ENCODE measurements around the gene SPATA6L. TPM values are rescaled to one million over a fixed set of nuclear protein-coding genes. Genes with fewer than 3 reads are reported as not detected.
"Not testable (repeated sequence)": the region's sequence is repeated elsewhere in the genome, so short reads cannot be mapped to it uniquely, and the experiment has no call there.

Gene SPATA6L
- total RNA-seq, 1 donor from 2014 or later, result 4.2 TPM

DNA sequence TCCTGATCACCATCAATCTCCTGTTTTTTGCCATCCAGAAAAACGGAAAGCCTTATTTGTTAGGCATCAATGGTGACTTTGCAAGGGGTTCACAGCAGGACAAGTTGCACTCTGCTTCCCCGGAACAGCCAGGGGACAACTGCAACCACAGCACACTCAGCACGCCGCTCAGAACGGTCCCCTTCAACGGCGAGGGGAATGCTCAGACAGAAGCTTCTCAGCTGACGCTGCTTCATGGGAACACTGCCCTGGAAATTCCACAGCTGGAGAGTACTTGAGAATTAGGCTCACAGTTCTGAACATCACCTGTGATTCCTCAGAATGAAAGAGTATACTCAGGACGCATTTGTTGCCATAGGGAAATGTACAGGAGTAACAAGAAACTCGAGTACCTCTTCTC lies 44.3 kb downstream of the SPATA6L start:
- peak; percentile 8 for DNase-seq

- DNase-seq, result no peak
Measured at GRCh38 chr9:4620881-4621555, 45.3 kb downstream of the SPATA6L start.

GRCh38 chr9:4620057-4620765 lies 46.1 kb downstream of the SPATA6L start:
- no peak for DNase-seq

DNA sequence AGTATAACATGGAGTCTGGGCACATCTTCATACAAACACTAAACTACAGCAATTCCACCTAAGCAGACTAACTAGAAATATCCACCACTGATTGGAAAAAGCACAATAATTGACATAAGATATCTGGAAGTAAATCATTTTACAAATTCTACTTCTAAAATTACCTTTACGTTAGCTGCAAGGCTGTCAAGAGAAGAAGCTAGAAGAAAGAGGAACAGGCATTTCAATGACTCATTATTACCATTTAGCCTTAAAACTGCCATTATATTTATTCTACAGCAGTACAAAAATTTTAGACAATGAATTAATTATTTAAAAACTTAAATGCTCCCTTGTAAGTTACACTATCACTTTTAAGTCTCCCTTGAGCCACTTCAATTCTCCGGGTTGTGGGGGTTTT lies 47.6 kb downstream of the SPATA6L start:
- DNase-seq, result no peak

DNA sequence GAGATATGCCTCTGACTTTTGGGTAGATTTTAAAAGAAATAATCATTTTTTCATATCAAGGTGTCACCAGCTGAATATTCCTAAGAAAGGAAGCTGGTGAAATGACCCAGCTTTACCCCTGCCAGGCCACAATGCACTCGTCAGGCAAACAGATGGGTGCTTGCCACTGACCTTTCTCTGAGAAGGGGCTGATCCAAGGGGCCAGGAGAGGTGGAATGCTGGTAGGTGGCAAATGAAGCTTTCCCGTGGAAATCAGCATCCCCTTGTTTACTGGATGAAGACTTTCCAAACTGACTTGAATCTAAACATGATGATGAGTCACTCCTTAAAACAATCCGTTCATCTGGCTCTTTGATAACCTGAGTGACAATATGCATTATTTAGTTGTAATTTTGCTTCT lies 48.5 kb downstream of the SPATA6L start:
- DNase-seq, result no peak

- no peak for DNase-seq
Measured at GRCh38 chr9:4615778-4616177, 50.5 kb downstream of the SPATA6L start.

GRCh38 chr9:4615251-4615650 lies 51.0 kb downstream of the SPATA6L start:
- no peak for DNase-seq

DNA sequence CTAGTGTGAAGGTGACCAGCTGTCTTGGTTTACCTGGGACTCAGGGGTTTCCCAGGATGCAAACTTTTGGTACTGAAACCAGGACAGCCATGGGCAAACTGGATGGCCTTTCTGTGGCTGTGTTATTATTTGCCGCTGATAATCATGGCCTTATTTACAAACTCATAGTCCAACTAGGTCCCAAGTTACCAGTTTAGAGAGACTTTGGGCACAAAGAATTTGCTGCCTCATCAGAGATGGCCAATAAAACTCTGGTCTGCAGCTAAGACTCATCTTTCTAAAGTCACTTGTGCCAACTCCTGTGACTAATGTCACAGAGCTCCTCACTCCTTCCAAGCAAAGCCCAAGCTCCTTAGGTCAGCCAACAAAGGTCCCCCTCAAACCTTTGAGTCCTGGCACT lies 51.7 kb downstream of the SPATA6L start:
- DNase-seq, result no peak

DNA sequence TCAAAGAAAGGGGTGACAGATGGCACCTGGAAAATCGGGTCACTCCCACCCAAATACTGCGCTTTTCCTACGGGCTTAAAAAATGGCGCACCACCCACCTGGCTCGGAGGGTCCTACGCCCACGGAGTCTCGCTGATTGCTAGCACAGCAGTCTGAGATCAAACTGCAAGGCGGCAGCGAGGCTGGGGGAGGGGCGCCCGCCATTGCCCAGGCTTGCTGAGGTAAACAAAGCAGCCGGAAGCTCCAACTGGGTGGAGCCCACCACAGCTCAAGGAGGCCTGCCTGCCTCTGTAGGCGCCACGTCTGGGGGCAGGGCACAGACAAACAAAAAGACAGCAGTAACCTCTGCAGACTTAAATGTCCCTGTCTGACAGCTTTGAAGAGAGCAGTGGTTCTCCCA lies 60.2 kb downstream of the SPATA6L start:
- not testable (repeated sequence) for DNase-seq

DNA sequence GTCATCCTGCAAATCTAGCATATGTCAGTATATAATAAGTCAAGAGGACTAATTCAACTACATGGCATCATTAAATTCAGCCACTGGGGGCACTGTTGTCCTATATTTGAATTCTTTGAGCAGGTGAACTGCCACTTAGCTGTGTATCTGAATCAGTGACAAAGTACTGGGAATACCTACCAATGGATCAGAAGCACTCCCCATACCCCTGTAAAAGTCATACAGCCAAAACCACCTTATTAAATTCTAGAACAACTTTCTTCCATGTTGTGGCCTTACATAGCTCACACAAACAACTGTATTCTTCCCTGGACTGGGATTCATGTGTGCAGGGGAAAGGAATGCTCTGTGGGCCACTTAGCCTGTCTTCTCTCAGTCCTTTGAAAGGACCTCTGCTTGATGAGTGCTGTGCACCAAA lies 61.6 kb downstream of the SPATA6L start:
- DNase-seq, result peak; percentile 86

GRCh38 chr9:4603830-4604229 lies 62.5 kb downstream of the SPATA6L start:
- DNase-seq, result no peak

DNA sequence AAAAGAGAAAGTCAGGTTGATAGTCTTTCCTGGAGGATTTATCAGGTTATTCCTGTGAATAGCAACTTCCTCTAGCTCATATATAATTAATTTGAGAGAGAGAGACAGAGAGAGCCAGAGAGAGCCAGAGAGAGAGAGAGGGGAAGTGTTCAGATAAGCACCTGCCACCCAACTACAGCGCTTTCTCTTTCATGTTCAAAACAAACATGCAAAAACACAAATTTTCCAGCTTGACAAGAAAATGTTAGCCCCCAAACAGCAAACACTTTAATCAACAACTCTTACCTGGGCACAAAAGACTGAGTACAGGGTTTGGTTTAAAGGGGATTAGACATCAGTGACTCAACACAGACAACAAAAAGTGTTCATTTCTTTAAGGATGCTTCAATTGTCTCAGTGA lies 65.9 kb downstream of the SPATA6L start:
- no peak for DNase-seq

GRCh38 chr9:4596165-4596922 lies 69.9 kb downstream of the SPATA6L start:
- peak; percentile 9 for DNase-seq

DNA sequence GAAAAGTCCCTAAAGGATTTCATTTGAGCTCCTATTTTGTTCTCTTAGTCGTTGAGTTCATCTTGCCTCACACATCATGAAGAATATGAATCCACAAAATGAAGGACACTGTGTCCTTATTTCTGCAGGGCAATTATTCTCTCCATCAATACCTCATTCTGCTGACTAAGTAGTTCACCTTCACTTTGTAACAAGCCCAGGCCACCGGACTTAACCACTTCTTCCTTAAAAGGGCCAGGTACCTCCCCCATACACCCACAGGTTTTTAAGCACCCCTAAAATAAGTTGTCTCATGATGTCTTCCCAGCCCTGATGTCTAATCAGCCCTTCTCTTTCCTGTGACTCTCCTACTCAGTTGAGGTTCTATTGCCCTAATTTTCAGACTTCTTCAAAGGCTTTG lies 71.3 kb downstream of the SPATA6L start:
- no peak for DNase-seq

DNA sequence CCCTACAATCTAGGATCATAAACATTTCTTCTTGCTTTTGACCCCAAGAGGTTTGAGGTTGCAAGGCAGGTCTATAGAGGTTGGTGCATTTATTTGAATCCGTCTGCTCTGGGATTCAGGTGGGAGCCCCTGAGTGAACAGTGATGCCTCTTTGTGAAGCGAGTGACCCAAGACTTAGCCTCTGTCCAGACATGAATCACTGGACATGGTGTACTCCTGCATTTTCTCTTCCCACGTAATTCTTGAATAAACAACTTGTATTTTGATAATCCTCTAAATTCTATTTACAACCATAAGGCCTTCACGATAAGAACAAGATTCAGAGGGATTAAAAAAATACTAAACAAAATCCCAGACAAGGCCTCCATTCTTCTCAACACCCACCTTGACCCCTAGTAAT lies 71.7 kb downstream of the SPATA6L start:
- DNase-seq, result no peak

DNA sequence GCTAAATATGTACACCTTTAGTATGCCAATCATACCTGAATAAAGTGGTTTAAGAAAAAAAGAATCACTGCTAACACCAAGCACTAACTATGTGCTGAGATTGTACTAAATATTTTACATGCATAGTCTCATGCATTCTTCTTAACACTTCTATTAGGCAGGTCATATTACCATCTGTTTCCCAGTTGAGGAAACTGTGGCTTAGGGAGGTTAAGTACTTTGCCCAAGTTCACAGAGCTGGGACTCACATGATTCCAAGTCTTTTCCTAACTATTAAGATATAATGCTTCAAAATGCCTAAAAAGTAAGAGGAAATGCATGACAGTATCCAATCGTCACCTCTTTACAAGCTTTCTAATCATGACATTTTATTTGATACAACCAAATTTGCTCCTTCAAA lies 73.4 kb downstream of the SPATA6L start:
- no peak for DNase-seq

GRCh38 chr9:4592295-4592694 lies 74.0 kb downstream of the SPATA6L start:
- DNase-seq, result no peak

GRCh38 chr9:4591123-4591500 lies 75.2 kb downstream of the SPATA6L start:
- peak; percentile 20 for DNase-seq

DNA sequence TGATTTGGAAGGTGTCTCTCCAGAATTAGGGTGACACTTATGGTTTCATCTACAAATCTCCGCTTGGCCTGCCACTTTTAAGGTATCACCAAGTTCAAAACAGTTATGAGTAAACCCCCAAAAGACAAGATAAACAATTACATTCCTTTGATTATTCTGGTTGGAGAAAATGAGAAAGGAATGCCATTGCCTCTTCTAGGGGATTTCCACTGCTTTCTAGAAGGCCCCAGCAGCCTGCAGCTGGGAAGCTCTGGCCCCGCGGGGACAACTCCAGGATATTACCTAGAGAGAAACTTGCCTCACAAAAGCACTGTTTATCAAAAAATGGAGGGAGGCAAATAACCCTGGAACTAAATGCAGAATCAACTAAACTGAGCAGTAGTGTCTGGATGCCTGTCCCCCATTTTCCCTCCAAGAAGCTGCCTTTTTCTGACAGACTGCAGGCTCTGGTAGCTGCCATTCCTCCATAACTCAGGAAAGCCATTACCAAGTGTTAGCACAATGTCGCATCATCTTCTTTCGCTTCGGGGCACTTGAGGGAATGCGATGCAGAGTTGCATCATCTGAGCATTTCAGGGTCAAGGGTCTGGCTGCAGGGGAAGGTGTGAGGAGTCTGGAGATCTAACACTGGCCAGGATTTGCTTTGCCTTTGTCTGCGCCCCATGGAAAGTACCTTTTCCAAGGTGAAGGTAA lies 75.7 kb downstream of the SPATA6L start:
- DNase-seq, result no peak

GRCh38 chr9:4588721-4589120 lies 77.6 kb downstream of the SPATA6L start:
- no peak for DNase-seq

- DNase-seq, result no peak
Measured at GRCh38 chr9:4585135-4585534, 81.1 kb downstream of the SPATA6L start.

GRCh38 chr9:4584636-4585035 lies 81.6 kb downstream of the SPATA6L start:
- DNase-seq, result no peak

- peak; percentile 45 for DNase-seq
Measured at GRCh38 chr9:4583001-4583400, 83.3 kb downstream of the SPATA6L start.

Data from tongue (tissue), 2 donors.